Hematopoietic multipotent progenitor cell treated with erythropoietin and hydrocortisone succinate and interleukin-3 and kit ligand, for 4 days (in vitro differentiated cells): Measurements from ENCODE around the gene EGFL8.
"Not testable (repeated sequence)": the region's sequence is repeated elsewhere in the genome, so short reads cannot be mapped to it uniquely, and the experiment has no call there.

Experiments
- DNase-seq: peaks from one replicate; pipeline ENCODE4 v3.0.0-alpha.2; 2015

EGFL8 gene

DNA sequence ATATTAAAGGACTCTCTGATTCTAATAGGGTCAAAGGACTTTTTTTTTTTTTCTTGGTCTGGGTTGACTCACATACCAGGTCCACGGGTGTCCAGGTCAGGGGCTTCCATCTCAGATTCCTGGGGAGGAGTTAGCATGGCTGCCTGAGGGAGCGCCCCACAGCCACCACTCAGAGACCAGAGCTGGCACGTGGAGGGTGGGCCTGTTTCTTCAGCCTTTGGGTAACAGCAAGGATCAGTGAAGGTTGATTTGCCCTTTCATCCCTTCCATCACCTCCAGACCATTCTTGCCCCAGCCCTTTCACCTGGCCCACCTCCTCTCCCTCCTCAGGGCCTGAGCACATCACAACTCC, 33.9 kb downstream of the EGFL8 start:
- no peak for DNase-seq

DNA sequence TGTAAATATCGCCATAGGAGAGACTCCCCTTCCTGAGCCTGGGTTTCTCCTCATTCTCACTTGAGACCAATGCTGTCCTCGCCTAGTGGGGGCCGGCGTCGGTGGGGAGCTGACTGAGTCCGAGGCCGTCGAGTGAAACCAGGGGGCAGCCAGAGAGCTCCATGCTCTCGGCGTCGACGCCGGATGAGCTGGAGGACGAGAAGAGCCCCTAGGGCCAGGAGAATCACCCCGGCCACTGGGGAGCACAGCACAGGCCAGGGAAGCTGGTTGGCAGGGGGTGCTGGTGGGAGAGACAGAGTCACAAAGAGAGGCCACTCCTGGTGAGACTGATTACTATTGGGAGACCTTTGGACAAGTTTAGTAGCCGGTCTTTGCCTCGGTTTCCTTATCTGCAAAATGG, 34.5 kb downstream of the EGFL8 start:
- no peak for DNase-seq

DNA sequence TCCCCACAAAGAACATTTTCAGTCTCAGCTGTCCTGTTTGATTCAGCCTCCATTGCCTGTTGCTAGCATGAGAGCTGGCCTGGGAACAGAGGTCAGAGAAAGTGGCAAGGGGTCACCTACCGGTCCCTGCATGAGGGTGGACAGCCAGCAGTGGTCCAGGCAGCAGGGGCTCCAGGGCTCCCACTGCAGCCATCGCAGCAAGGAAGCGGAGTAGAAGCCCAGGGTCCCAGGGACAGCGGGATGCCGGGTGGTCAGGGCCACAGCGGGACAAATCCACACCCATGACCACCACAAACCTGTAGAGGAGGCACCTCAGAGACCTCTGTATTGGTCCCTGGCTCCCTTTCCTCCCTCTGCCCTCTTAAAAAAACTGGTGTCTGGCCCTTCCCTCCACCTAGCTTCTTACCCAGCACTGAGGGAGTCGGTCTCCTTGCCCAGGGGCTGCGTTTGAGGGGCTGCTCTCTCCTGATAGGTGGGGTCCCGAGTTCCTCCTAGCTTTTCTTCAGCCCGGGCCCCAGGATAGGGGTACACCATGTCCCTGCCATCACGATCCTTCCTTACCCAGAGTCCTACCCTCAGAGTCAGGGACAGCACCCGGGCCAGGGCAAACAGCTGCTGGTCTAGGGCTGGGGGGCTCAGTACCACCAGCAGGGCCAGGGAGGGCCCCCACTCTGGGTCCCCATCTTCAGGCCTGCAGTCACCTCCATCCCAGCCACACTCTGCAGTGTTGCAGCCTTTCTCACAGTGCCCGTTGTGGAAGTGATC, 36.5 kb downstream of the EGFL8 start:
- DNase-seq, result no peak

DNA sequence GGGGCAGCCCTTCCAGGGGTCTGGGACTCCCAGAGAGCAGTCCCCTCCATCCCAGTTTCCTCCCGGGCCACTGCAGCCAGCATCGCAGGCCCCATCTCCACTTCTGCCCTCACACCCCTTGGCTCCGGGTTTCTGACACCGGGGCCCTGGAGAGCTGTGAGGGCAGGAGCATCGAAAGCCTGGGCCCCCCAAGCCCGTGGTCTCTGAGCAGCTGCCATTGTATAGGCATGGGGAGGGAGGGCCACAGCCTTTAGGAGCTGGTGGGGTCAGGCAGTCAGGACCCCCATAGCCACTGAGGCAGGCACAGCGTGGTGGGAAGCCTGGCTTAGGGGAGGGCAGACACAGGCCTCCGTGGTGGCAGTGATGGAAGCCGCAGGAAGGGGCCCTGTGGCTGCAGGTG, 37.8 kb downstream of the EGFL8 start:
- no peak for DNase-seq

DNA sequence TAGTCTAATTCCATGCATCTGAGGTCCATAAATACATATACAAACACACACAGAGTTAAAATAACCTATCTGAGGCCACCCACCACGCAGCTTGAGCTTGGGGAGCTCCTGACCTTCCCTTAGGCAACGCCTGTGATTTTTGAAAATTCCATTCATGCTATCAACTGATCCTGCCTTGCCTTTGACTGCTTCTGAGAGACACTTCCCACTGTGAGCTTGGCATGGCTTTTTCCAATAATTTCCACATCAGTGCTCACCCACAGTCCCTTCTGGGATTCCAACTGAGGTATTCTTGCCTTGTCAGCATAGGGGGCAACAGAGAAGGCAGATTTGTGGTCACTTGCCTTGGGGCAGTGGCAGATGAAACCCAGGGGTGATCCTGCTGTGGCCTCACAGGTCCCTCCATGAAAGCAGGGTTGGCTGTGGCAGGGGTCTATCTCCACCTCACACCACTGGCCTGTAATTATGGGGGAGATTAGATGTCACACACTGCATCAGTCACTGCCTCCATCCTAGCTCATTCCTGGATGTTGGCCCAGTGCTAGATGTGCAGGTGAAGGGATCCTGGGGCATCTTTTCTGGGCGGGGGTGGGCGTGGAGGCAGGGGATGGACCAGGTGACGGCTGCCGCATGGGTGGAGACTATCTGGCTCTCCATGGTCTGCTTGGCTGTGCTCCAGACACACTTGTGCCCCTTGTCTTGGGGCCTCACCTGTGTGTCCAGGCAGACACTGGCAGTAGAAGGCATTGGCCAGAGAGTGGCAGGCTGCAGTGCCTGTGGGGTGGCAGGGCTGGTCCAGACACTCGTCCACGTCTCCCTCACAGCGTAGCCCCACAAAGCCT, 39.3 kb downstream of the EGFL8 start:
- DNase-seq, result no peak

DNA sequence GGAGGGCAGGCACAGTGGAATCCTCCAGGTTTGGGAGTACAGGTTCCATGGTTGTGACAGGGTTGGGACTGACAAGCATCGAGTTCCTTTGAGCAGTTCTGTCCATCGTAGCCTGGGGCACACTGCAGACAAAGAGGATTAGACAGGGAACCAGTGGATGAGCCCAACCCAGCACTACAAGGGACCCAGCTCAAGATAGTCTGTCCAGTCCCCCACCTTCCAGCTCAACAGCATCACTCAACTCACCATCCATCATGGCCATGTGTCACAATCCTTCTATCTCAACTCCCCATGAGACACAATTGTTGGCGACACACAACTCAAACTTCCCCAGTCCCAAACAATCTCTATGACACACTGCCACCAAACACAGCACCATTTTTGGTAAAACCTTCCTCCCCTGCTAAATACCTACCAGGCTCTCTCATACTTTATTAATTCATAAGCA, 39.9 kb downstream of the EGFL8 start:
- DNase-seq, result no peak

DNA sequence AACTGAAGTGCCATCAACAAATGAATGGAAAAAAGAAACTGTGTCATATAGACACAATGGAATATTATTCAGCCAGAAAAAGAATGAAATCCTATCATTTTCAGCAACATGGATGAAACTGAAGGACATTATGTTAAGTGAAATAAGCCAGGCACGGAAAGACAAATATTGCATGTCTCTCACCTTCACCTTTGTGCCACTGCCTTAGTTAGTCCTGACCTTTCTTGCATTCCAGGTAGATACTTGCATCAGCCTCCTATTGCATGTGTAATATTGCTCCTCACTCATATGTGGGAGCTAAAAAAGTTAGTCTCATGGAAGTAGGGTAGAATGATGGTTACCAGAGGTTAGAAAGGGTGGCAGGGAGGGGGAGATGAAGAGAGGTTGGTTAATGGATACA, 44.6 kb downstream of the EGFL8 start:
- no peak for DNase-seq

DNA sequence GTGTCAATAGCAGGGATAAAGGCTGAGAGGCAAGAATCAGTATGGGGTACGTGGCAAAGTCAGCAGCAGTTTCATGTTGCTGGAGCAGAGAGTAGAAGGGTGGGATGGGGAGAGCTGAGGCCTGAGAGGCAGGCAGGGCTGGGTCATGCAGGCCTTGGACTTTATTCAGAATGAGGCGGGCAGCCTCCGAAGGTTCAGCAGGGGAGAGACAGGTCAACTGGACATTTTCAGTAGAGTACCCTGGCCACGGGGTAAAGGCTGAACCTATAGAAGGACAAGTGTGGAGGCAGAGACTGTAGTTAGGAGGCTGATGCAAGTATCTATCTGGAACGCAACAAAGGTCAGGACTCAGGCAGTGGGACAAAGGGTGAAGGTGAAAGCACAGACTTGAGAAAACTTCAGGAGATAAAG, 45.8 kb downstream of the EGFL8 start:
- no peak for DNase-seq

DNA sequence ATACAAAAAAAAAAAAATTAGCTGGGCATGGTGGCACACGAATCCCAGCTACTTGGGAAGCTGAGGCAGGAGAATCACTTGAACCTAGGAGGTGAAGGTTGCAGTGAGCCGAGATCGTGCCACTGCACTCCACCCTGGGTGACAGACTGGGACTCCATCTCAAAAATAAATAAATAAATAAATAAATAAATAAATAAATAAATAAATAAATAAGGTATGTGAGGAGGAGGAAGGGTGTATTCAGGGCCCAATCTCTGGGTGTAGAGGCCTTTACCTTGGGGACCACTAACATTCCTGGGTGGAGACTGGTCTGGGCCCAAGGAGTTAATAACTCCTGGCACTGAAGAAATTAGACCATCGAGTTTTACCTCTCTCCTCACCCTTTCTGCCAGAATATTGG, 47.0 kb downstream of the EGFL8 start:
- DNase-seq, result not testable (repeated sequence)

DNA sequence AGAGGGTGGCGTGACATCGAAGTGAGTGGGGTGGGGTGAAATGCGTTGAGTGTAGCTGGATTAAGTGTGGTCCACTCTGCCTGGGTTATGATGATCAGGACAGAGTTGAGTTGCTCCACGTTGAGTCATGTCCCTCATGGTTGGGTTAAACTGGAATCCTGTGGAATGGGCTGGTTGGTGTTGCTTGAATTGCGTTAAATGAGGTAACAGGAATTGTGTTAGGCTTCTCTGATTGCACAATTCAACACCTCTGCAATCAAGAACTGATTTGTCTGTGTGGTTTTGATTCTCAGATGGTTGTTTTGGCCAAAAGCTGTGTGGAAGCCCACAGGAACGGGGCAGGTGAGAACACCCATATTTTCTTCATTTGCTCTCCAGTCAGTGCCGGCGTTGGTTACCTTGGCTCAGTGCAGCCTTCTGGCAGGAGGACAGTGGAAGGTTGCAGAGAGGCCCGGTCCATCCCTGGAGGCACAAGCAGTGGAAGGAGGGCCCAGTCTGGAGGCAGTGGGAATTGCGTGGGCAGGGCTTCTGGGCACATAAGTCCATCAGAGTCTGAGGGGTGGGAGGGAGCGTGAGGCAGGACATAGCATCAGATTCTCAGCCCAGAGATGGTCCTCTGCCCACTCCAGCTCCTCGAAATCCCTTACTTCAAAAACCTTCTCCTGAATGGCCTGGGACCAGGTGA, 47.8 kb downstream of the EGFL8 start:
- DNase-seq, result no peak

DNA sequence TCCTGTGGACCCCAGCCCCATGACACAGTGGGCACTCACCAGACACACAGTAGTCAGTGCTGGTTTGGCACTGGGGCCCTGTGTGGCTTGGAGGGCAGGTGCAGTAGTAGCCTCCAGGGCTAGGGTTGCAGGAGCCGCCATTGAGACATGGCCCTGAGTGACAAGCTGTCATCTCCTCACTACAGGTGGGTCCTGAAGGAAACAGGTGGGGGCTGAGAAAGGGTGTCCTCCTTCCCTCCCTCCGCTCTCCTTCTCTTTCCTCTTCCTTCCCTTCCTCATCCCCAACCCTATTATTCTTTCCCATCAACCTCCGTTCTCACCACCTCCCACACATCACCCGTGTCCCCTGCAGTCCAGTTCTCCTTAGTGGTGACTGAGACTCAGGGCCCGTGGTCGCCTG, 49.3 kb downstream of the EGFL8 start:
- no peak for DNase-seq

DNA sequence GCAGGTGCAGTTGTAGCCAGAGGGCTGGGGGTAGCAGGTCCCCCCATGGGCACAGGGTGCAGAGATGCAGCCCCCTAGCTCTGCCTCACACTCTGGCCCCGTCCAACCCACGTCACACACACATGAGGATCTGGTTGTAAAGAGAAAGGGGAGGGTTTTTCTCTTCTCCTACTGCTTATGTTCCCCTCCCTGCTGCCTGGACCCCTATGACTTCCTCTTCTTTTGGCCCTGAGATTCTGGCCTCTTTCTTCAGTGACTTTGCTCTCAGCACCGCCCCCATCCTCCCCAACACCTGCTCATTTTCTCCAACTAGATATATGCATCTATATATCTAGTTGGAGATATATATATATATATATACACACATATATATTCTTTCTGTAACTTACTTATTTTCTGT, 49.7 kb downstream of the EGFL8 start:
- DNase-seq, result peak; percentile 34

DNA sequence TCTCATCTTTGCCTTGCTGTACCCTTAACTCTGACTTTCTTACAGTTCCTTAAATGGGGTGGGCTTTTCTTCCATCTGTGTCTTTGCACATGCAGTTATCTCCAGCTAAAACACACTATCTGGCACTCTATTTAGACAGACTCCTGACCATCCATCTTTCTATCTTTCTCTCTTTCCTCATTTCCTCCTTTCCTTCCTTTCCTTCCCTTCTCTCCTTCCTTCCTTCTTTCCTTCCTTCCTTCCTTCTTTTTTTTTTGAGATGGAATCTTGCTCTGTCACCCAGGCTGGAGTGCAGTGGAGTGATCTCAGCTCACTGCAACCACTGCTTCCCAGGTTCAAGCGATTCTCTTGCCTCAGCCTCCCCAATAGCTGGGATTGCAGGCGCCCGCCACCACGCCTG, 51.2 kb downstream of the EGFL8 start:
- DNase-seq, result no peak

DNA sequence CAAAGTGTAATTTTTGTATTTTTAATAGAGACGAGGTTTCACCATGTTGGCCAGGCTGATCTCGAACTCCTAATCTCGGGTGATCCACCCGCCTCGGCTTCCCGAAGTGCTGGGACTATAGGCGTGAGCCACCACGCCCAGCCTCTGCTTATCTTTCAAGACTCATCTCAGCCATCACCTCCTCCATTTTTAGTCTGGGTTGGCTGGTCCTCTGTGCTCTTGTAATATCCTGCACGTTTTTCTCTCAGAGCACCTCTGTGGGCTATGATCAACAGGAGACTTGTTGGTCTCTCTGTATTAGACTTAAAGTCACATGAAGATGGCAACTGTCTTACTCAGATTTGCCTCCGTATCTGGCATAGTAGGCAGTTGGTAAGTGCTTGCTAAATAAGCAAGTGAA, 51.9 kb downstream of the EGFL8 start:
- peak; percentile 34 for DNase-seq

DNA sequence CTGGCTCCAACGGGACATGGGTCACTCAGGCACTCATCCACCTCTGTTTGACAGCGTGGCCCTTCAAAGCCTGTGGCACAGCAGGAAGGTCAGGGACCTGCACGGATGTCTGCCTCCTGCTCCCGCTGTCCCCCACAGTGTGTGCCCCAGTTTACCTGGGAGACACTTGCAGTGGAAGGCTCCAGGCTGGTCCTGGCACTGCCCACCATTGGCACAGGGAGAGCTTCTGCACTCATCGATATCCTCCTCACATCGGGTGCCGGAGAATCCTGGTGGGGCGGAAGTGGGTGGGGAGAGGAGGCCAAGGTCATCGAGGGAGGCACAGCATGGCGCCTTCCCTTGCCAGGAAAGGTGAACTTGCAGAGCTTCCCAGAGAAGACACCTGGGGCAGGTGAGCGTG, 52.6 kb downstream of the EGFL8 start:
- no peak for DNase-seq
